Activated T-cell treated with anti-CD3 and anti-CD28 coated beads for 4 hours (primary cell): ENCODE data around the gene WDFY3.

Source experiments
- DNase-seq: peaks from one replicate; pipeline ENCODE4 v3.0.0-alpha.2; 2020

The WDFY3 gene

DNA sequence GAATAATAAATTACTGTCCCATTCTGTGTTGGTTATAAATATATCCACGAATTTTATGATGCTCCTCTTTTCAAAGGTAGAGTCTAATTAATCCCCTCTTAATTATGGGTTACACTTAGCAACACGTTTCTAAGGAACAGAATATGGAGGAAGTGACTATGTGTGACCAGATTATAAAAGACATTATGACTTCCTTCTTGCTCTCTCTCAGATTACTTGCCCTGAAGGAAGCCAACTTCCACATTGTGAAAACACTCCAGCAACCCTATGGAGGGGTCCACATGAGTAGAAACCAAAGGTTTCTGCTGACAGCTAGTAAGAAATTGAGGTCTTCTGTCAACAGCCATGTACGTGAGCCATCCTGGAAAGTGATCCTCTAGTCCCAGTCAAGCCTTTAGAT is 59.3 kb downstream of the WDFY3 start:
- no peak for DNase-seq

DNA sequence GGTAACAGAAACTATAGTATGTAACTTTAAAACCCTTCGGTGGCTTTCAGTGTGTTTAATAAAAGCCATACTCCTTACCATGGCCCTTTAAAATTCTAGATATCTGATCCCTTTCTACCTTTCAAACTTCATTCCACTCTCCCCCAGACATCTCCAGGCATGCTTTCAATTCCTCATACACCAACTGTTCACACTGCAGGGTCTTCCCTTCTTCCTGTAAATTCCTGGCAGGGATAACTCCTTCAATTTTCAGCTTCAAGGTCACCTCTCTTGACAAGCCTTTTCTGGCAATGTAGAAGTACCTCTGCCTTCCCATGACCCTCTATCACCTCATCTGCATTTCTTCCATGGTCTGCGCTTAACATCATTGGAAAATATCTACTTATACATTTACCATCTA is 60.8 kb downstream of the WDFY3 start:
- DNase-seq = no peak

DNA sequence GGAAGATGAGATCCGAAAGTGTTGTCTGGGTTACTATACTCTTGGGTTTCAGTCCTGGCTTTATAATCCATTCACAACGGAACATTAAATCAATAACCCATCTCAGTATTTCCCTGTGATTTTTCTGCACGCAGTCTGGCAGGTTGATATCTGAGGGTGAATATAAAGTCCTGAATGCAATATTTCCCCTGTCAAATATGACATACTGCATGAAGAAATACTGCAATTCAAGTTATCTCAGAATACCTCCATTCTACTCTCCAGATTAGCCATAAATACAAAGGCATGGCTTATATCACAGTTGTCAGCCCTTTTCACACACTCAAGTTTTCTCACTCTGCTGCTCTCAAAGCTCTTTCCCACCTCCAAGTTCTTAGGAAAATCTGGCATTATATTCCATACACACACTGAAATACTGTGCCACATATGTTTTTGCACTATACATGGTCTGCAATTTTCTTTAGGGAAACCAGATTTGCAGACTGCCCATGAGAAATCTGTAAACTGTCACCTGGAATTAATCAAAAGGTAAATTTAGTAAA is 64.7 kb downstream of the WDFY3 start:
- no peak for DNase-seq

DNA sequence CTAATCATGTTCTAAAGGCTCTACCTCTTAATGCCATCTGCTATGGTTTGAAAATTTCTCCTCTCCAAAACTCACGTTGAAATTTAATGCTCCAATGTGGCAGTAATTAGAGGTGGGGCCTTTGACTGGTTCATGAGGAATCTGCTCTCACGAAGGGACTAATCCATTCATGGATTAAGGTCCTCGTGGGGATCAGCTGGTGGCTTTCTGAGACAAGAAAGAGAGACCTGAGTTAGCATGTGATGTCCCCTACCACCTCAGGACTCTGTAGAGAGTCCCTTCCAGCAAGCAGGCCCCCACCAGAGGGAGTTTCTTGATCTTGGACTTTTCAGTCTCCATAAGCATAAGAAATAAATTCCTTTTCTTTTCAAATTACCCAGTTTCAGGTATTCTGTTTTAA is 65.3 kb downstream of the WDFY3 start:
- DNase-seq = no peak

DNA sequence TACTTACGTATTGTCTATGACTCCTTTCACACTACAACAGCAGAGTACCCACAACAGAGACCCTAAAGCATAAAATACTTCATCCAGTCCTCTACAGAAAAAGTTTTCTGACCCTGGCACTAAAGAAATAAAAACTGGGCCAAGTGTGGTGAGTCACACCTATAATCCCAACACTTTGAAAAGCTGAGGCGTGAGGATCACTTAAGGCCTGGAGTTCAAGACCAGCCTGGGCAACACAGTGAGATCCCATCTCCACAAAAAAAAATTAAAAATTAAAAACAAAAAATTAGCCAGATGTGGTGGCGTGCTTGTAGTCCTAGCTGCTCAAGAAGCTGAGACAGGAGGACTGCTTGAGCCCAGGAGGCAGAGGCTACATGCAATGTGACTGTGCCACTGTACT is 66.9 kb downstream of the WDFY3 start:
- DNase-seq = no peak

DNA sequence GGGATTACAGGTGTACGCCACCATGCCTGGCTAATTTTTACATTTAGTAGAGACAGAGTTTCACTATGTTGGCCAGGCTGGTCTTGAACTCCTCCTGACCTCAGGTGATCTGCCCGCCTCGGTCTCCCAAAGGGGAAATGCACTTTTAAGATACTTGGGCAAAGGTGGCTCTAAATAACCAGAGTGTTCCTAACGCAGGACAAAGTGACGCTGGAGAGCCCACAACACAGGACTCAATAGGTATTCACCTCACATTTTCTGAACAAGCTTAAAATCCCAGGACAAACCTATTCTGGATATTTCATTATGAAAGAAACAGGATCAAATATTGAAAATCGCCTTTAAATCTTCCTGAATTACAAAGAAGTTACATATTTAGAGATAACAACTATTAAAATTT is 69.0 kb downstream of the WDFY3 start:
- DNase-seq = no peak

- DNase-seq = no peak
These were observed 71.2 kb downstream of the WDFY3 start for GRCh38 chr4:84895283-84895682.

DNA sequence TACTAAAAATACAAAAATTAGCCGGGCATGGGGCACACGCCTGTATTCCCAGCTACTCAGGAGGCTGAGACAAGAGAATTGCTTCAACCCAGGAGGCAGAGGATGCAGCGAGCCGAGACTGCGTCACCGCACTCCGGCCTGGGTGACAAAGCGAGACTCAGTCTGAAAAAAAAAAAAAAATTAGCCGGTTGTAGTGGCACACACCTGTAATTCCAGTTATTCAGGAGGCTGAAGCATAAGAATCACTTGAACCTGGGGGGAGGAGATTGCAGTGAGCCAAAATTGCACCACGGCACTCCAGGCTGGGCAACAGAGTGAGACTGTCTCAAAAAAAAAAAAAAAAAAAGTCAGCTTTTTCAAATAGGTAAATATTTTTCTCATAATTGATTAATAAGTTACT is 71.9 kb downstream of the WDFY3 start:
- no peak for DNase-seq

DNA sequence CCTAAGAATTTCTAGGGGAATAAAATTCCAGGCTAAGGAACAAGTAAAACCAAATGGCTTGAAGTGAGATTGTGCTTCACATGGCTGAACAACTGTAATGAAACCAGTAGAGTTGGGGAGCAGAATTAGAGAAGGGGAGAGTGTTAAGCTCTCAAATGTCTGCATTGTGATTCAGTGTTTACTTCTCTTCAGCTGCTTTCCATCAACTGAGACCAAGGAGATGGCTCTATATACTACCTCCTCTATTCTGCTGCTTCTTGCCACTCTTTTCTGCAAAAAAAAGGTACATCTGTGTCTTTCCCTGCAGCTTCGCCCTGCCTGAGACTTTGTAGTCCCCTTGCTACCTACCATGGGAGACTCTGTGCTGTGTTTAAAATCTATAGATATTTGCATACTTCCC is 73.5 kb downstream of the WDFY3 start:
- no peak for DNase-seq

GRCh38 chr4:84887824-84888223 is 78.7 kb downstream of the WDFY3 start:
- DNase-seq = no peak

DNA sequence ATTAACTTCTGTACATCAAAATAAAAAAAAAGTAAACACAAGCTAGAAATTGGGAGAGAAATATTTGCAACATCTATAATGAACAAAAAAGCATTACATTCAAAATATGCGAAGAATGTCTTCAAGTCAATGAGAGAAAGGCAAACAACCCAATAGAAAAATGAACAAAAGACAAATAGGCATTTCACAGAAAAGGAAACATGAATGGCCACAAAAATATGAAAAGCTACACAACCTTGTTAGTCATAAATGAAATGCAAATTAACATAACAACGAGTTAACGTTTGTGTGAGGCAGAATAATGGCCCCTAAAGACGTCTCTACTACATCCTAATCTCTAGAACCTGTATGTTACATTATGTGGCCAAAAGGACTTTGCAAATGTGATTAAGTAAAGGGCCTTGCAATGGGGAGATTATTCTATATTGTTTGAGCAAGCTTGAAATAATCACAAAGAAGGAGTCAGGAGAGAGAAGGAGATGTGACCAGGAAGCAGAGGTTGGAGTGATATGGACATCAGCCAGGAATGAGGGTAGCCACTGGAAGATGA is 86.8 kb downstream of the WDFY3 start:
- no peak for DNase-seq

GRCh38 chr4:84878546-84878945 is 87.9 kb downstream of the WDFY3 start:
- DNase-seq = no peak

DNA sequence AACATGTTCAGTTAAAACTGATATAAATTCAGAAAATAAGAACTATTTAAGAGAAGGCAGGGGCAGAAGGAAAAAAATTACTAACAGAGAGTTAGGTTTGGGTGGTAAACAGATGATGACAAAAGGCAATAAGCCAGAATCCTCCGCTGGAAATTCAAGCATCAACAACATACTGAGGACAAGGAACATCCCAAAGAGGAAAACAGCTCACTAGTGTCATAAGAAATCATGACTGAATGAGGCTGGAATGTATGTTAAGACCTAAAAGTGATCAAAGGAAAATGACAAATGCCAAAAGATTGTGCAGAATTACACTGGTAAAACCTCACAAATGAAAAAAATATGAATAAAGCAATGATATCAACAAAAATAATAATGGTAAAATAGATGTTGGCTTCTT is 88.4 kb downstream of the WDFY3 start:
- no peak for DNase-seq

- no peak for DNase-seq
These were observed 89.2 kb downstream of the WDFY3 start for GRCh38 chr4:84877051-84877833.

- DNase-seq = no peak
These were observed 90.7 kb downstream of the WDFY3 start for GRCh38 chr4:84875636-84876371.

GRCh38 chr4:84874619-84875018 is 91.9 kb downstream of the WDFY3 start:
- no peak for DNase-seq

- no peak for DNase-seq
These were observed 95.9 kb downstream of the WDFY3 start for GRCh38 chr4:84870398-84871163.

- no peak for DNase-seq
These were observed 100.2 kb downstream of the WDFY3 start for GRCh38 chr4:84866295-84866694.

DNA sequence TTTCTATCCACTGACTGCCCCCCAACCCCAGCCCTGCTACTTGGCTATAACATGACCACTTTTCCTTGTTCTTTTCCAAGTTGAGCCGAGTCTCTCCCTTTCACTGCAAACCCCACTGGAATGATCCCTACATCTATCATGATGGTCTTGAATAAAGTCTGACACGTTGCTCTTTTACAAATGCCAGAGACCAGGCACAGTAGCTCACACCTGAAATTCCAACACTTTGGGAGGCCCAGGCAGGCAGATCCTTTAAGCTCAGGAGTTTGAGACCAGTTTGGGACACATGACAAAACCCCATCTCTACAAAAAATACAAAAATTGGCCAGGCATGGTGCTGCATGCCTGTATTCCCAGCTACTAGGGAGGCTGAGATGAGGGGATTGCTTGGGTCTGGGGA is 100.9 kb downstream of the WDFY3 start:
- no peak for DNase-seq

DNA sequence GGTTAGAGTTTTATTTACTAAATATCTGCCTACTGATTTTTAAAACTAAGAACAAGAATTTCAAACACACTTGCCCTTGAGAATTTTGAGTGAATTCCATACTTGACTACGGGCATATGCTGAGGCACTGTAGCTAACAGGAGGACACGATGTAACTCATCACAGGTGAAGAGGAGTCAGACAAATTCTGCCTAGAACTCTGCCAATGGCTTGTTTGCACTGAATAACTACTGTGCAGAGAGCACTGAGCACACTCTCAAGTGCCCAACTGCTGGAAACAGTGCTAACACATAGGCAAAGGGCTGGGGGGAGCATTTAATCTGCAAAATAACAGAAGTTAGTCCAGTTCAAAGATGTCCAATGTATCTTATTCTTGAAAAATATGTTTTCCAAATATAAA is 104.4 kb downstream of the WDFY3 start:
- DNase-seq = no peak

- DNase-seq = no peak
These were observed 109.2 kb downstream of the WDFY3 start for GRCh38 chr4:84857296-84857695.

DNA sequence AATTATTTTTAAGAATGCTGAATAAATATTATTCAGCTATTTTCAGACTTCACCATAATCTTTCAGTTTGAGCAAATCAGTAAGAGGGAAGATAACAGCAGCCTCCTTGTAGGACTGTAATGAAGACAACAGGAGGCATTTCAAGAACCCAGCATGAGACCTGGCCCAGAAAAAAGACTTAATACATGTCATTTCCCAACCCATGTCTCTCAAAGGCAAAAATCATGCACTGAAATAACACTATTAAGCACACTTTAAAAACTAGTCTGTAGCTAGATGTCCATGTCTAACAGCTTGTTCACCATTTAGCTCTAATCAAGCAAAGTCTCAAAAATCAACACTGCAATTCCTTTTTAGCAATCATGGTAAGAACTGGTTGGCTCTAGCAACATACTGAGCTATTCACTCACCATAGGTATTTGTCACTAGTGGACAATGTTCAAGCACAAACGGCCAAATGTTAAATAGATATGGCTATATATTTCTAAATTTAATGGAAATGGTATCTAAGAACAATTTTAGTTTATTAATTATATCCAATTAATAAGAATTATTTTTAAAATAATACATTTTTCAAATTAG is 109.9 kb downstream of the WDFY3 start:
- no peak for DNase-seq

- no peak for DNase-seq
These were observed 110.7 kb downstream of the WDFY3 start for GRCh38 chr4:84855774-84856173.
